ENCODE measurements around the gene DMWD. TPM values are rescaled to one million over a fixed set of nuclear protein-coding genes. Genes with fewer than 3 reads are reported as not detected.
A peak's percentile ranks its signal among the peaks of the same experiment; 100 is the strongest.

DMWD gene
- total and polyA plus RNA-seq, 2 of the 13 experiments (the other 11 are each of a cell fraction or from before 2014, with no cell fraction given), result 10.3 to 14.9 TPM

DNA sequence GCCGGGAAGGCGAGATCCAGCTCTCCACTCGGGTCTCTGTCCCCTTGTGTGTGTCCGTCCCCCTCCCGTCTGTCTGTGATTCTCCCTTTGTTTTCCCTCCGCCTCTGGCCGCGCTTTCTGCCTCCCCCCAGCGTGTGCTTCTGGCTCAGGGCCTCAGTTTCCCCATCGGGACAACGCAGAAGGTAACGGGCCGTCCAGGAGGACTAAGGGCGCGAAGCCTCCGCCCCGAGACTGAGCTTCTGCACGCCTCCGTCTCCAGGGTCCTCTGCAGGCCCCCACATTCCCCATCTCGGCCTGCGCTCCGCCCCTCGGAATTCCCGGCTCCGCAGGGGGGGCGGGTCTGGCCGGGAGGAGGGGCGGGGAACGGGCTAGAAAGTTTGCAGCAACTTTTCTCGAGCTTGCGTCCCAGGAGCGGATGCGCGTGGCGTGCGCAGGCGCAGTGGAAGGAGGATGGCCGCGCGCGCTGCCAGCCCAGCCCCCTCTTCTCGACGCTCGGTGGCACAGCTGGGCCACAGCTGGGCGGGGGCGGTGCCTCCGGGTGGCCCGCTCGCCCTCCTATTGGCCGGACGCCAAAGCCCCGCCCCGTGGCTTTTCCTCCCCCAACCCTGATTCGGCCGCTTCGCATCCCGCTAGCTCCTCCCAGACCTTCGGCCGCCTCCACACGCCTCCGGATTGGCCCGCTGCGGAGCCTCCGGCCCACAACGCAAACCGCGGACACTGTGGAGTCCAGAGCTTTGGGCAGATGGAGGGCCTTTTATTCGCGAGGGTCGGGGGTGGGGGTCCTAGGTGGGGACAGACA lies 23.5 kb downstream of the DMWD start, which contains the start of gene SIX5 (continued):
- TF ChIP-seq REXO4 (CRISPR knock-in tag; IDR thresholded peaks at IDR 0.05; ENCODE audit: borderline replicate concordance), result no peak
- TF ChIP-seq ZNF317 (CRISPR knock-in tag; IDR thresholded peaks at IDR 0.05), result no peak
- no peak for TF ChIP-seq ZNF556 (CRISPR knock-in tag; IDR thresholded peaks at IDR 0.05; ENCODE audit: borderline replicate concordance)
- no peak for TF ChIP-seq MTF2 (CRISPR knock-in tag; IDR thresholded peaks at IDR 0.05; ENCODE audit: borderline replicate concordance)
- no peak for TF ChIP-seq NR2F6 (IDR thresholded peaks at IDR 0.05)
- no peak; the same call in 1 of the 2 replicates for TF ChIP-seq NR2F6 (CRISPR knock-in tag; IDR thresholded peaks at IDR 0.05)
- TF ChIP-seq, protein P1, sequence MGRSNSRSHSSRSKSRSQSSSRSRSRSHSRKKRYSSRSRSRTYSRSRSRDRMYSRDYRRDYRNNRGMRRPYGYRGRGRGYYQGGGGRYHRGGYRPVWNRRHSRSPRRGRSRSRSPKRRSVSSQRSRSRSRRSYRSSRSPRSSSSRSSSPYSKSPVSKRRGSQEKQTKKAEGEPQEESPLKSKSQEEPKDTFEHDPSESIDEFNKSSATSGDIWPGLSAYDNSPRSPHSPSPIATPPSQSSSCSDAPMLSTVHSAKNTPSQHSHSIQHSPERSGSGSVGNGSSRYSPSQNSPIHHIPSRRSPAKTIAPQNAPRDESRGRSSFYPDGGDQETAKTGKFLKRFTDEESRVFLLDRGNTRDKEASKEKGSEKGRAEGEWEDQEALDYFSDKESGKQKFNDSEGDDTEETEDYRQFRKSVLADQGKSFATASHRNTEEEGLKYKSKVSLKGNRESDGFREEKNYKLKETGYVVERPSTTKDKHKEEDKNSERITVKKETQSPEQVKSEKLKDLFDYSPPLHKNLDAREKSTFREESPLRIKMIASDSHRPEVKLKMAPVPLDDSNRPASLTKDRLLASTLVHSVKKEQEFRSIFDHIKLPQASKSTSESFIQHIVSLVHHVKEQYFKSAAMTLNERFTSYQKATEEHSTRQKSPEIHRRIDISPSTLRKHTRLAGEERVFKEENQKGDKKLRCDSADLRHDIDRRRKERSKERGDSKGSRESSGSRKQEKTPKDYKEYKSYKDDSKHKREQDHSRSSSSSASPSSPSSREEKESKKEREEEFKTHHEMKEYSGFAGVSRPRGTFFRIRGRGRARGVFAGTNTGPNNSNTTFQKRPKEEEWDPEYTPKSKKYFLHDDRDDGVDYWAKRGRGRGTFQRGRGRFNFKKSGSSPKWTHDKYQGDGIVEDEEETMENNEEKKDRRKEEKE (IDR thresholded peaks at IDR 0.05), result no peak
- TF ChIP-seq, protein P2, sequence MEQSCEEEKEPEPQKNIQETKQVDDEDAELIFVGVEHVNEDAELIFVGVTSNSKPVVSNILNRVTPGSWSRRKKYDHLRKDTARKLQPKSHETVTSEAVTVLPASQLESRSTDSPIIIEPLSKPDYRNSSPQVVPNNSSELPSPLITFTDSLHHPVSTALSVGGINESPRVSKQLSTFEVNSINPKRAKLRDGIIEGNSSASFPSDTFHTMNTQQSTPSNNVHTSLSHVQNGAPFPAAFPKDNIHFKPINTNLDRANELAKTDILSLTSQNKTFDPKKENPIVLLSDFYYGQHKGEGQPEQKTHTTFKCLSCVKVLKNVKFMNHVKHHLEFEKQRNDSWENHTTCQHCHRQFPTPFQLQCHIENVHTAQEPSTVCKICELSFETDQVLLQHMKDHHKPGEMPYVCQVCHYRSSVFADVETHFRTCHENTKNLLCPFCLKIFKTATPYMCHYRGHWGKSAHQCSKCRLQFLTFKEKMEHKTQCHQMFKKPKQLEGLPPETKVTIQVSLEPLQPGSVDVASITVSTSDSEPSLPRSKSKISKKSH (CRISPR knock-in tag; IDR thresholded peaks at IDR 0.05; ENCODE audit: borderline replicate concordance), result no peak; the same call in 1 of the 2 replicates
- TF ChIP-seq SKI (IDR thresholded peaks at IDR 0.05; ENCODE audit: partially characterized antibody), result peak; percentile 26
- no peak for TF ChIP-seq ZNF30 (CRISPR knock-in tag; IDR thresholded peaks at IDR 0.05)
- TF ChIP-seq AGO1 (IDR thresholded peaks at IDR 0.05; ENCODE audit: low read depth, low read length, poor library complexity, severe bottlenecking), result peak; percentile 10
- TF ChIP-seq ZNF121 (CRISPR knock-in tag; IDR thresholded peaks at IDR 0.05), result no peak
- TF ChIP-seq ISX (CRISPR knock-in tag; conservative IDR thresholded peaks at IDR 0.05), result no peak
- TF ChIP-seq, protein P3, sequence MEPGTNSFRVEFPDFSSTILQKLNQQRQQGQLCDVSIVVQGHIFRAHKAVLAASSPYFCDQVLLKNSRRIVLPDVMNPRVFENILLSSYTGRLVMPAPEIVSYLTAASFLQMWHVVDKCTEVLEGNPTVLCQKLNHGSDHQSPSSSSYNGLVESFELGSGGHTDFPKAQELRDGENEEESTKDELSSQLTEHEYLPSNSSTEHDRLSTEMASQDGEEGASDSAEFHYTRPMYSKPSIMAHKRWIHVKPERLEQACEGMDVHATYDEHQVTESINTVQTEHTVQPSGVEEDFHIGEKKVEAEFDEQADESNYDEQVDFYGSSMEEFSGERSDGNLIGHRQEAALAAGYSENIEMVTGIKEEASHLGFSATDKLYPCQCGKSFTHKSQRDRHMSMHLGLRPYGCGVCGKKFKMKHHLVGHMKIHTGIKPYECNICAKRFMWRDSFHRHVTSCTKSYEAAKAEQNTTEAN (CRISPR knock-in tag; conservative IDR thresholded peaks at IDR 0.05), result peak; percentile 79
- TF ChIP-seq, protein P4, sequence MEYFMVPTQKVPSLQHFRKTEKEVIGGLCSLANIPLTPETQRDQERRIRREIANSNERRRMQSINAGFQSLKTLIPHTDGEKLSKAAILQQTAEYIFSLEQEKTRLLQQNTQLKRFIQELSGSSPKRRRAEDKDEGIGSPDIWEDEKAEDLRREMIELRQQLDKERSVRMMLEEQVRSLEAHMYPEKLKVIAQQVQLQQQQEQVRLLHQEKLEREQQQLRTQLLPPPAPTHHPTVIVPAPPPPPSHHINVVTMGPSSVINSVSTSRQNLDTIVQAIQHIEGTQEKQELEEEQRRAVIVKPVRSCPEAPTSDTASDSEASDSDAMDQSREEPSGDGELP (IDR thresholded peaks at IDR 0.05; ENCODE audit: borderline replicate concordance, low read depth), result peak; percentile 100
- 0 out of 2 replicates have a peak, but pooled peaks have one; percentile 13 for TF ChIP-seq ZNF629 (CRISPR knock-in tag; conservative IDR thresholded peaks at IDR 0.05)
- TF ChIP-seq NFE2L2 (IDR thresholded peaks at IDR 0.05; ENCODE audit: low read length), result no peak
- no peak for TF ChIP-seq ZC3H4 (CRISPR knock-in tag; IDR thresholded peaks at IDR 0.05; ENCODE audit: borderline replicate concordance)
- no peak for TF ChIP-seq MLLT10 (CRISPR knock-in tag; IDR thresholded peaks at IDR 0.05)
- peak; percentile 83 for TF ChIP-seq THAP11 (CRISPR knock-in tag; IDR thresholded peaks at IDR 0.05)
- no peak for TF ChIP-seq KLF12 (CRISPR knock-in tag; IDR thresholded peaks at IDR 0.05; ENCODE audit: borderline replicate concordance)
- peak; percentile 80; the same call in 1 of the 2 replicates for TF ChIP-seq ZNF772 (CRISPR knock-in tag; IDR thresholded peaks at IDR 0.05)
- TF ChIP-seq, protein P5, sequence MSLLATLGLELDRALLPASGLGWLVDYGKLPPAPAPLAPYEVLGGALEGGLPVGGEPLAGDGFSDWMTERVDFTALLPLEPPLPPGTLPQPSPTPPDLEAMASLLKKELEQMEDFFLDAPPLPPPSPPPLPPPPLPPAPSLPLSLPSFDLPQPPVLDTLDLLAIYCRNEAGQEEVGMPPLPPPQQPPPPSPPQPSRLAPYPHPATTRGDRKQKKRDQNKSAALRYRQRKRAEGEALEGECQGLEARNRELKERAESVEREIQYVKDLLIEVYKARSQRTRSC (CRISPR knock-in tag; IDR thresholded peaks at IDR 0.05; ENCODE audit: low read depth), result no peak
- TF ChIP-seq ZNF430 (CRISPR knock-in tag; IDR thresholded peaks at IDR 0.05), result no peak; the same call in 1 of the 2 replicates
